ENCODE results near the gene FMNL2.

The FMNL2 gene

GRCh38 chr2:152406119-152406835 lies 71.3 kb downstream of the FMNL2 start:
- no peak for DNase-seq (ENCODE audit: low read depth)
- no peak overlapping the region for H3K4me3 ChIP-seq (ENCODE audit: control insufficient read depth, low read depth, low read length)
- no peak for TF ChIP-seq CTCF (conservative IDR thresholded peaks at IDR 0.05; ENCODE audit: control insufficient read depth, insufficient read depth, low read depth, low read length)

- no peak for TF ChIP-seq CTCF (conservative IDR thresholded peaks at IDR 0.05; ENCODE audit: control insufficient read depth, insufficient read depth, low read depth, low read length)
- no peak for DNase-seq (ENCODE audit: low read depth)
- no peak overlapping the region for H3K4me3 ChIP-seq (ENCODE audit: control insufficient read depth, low read depth, low read length)
Measured at GRCh38 chr2:152406836-152407161, 71.8 kb downstream of the FMNL2 start.

GRCh38 chr2:152407204-152407721 lies 72.3 kb downstream of the FMNL2 start:
- peak overlapping the region; percentile 23 for H3K4me3 ChIP-seq (ENCODE audit: control insufficient read depth, low read depth, low read length)
- peak; percentile 51 for DNase-seq (ENCODE audit: low read depth)
- TF ChIP-seq CTCF (conservative IDR thresholded peaks at IDR 0.05; ENCODE audit: control insufficient read depth, insufficient read depth, low read depth, low read length) = no peak

- no peak for DNase-seq (ENCODE audit: low read depth)
- no peak overlapping the region for H3K4me3 ChIP-seq (ENCODE audit: control insufficient read depth, low read depth, low read length)
- TF ChIP-seq CTCF (conservative IDR thresholded peaks at IDR 0.05; ENCODE audit: control insufficient read depth, insufficient read depth, low read depth, low read length) = no peak
Measured at GRCh38 chr2:152407806-152408205, 72.8 kb downstream of the FMNL2 start.

GRCh38 chr2:152408254-152408653 lies 73.3 kb downstream of the FMNL2 start:
- no peak for DNase-seq (ENCODE audit: low read depth)
- H3K4me3 ChIP-seq (ENCODE audit: control insufficient read depth, low read depth, low read length) = no peak overlapping the region
- TF ChIP-seq CTCF (conservative IDR thresholded peaks at IDR 0.05; ENCODE audit: control insufficient read depth, insufficient read depth, low read depth, low read length) = no peak

- no peak for DNase-seq (ENCODE audit: low read depth)
- TF ChIP-seq CTCF (conservative IDR thresholded peaks at IDR 0.05; ENCODE audit: control insufficient read depth, insufficient read depth, low read depth, low read length) = no peak
- no peak overlapping the region for H3K4me3 ChIP-seq (ENCODE audit: control insufficient read depth, low read depth, low read length)
Measured at GRCh38 chr2:152409386-152410164, 74.6 kb downstream of the FMNL2 start.

Measured in fibroblast of mammary gland (primary cell).